Thoracic aorta (tissue), 2 donors: ENCODE results near the gene RTTN. TPM values are rescaled to one million over a fixed set of nuclear protein-coding genes. Genes with fewer than 3 reads are reported as not detected.
A peak's percentile ranks its signal among the peaks of the same experiment; 100 is the strongest.

Experiments
- ATAC-seq: fragments of 150-250 bp; one replicate; pipeline ENCODE4 v1.8.0; 2017; ENCODE audit warnings: low read depth; ENCODE audit not compliant: insufficient number of reproducible peaks, low FRiP score
- DNase-seq: peaks from one replicate; pipeline ENCODE4 v3.0.0-alpha.2; 2020; ENCODE audit warnings: low spot score
- H3K27ac ChIP-seq, 2 donors: fragments of 200-600 bp; sonication (generic); 1 replicate in 1 of 2; 2 replicates in 1 of 2; pipeline ENCODE4 v1.5.1; 2016; ENCODE audit warnings: mild to moderate bottlenecking in 2 of 2, moderate library complexity in 2 of 2
- H3K27me3 ChIP-seq: fragments of 200-600 bp; sonication (generic); replicated peaks from 2 replicates; pipeline ENCODE4 v1.6.0; 2016; ENCODE audit warnings: mild to moderate bottlenecking; ENCODE audit not compliant: insufficient read depth
- H3K36me3 ChIP-seq: fragments of 200-600 bp; sonication (generic); one replicate; pipeline ENCODE4 v1.5.1; 2016
- H3K4me1 ChIP-seq, 2 donors: fragments of 200-600 bp; sonication (generic); 1 replicate in 1 of 2; 2 replicates in 1 of 2; pipeline versions ENCODE4 v1.5.1 to v1.6.0; 2016; ENCODE audit warnings: low read depth in 2 of 2, mild to moderate bottlenecking in 1 of 2; ENCODE audit not compliant: control insufficient read depth in 1 of 2
- H3K4me3 ChIP-seq: fragments of 200-600 bp; sonication (generic); 2 replicates; pipeline ENCODE4 v1.5.1; 2016; ENCODE audit warnings: mild to moderate bottlenecking
- H3K9me3 ChIP-seq: fragments of 200-600 bp; sonication (generic); 2 replicates; pipeline ENCODE4 v1.5.1; 2016
- total RNA-seq, 2 donors: library from RNA; depleted of rRNA; stranded (reverse); fragments of >200 nt; gene quantifications; one replicate each; pipeline versions ENCODE4 v1.1.0 to v1.2.3, GENCODE V29; 2016
- TF ChIP-seq, protein P1 (sequence below): fragments of 200-600 bp; sonication (generic); IDR thresholded peaks from one replicate; pipeline ENCODE4 v1.5.1; 2019; ENCODE audit warnings: antibody characterized with exemption

RTTN gene
- total RNA-seq, 2 donors from 2014 or later: 13.1 to 20.7 TPM

- H3K27me3 ChIP-seq: no peaks in the 10 kb centered on the region
- no peaks in the 10 kb centered on the region for H3K9me3 ChIP-seq
- no peaks in the 10 kb centered on the region for H3K36me3 ChIP-seq
- DNase-seq: no peak
- H3K27ac ChIP-seq: peak overlapping the region; percentile 22 to 55
- no peak overlapping the region for H3K4me3 ChIP-seq
- peaks cover 3 to 23% of the 10 kb centered on the region in 2 donors for H3K4me1 ChIP-seq
- ATAC-seq: no peak
- TF ChIP-seq, protein P1, sequence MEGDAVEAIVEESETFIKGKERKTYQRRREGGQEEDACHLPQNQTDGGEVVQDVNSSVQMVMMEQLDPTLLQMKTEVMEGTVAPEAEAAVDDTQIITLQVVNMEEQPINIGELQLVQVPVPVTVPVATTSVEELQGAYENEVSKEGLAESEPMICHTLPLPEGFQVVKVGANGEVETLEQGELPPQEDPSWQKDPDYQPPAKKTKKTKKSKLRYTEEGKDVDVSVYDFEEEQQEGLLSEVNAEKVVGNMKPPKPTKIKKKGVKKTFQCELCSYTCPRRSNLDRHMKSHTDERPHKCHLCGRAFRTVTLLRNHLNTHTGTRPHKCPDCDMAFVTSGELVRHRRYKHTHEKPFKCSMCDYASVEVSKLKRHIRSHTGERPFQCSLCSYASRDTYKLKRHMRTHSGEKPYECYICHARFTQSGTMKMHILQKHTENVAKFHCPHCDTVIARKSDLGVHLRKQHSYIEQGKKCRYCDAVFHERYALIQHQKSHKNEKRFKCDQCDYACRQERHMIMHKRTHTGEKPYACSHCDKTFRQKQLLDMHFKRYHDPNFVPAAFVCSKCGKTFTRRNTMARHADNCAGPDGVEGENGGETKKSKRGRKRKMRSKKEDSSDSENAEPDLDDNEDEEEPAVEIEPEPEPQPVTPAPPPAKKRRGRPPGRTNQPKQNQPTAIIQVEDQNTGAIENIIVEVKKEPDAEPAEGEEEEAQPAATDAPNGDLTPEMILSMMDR: no peak
Measured at GRCh38 chr18:70135604-70136003, 69.9 kb downstream of the RTTN start.

DNA sequence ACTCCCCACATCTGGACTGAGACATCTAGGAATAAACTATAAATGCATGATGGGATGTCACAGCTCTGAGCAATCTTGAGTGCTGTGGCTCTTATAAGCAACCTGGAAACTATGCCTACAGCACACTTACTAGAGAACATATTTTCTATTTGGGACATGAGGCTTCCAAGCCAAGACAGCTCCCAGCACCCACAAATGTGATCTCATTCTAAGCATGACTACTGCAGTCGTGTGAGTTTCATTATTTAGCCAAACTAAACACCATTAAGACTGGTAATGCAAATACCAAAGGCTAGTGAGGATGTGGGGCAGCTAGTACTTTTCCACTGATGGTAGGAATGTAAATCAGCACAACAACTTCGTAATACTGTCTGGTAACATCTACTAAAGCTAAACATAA is 72.5 kb downstream of the RTTN start:
- no peaks in the 10 kb centered on the region for H3K27me3 ChIP-seq
- H3K9me3 ChIP-seq: no peaks in the 10 kb centered on the region
- peak overlapping the region; percentile 36 for H3K4me3 ChIP-seq
- peaks cover 3 to 23% of the 10 kb centered on the region in 2 donors for H3K4me1 ChIP-seq
- DNase-seq: no peak
- H3K27ac ChIP-seq: peak overlapping the region in 1 of 2 donors; percentile 67
- TF ChIP-seq, protein P1: no peak
- H3K36me3 ChIP-seq: no peaks in the 10 kb centered on the region
- peak; percentile 99 for ATAC-seq

DNA sequence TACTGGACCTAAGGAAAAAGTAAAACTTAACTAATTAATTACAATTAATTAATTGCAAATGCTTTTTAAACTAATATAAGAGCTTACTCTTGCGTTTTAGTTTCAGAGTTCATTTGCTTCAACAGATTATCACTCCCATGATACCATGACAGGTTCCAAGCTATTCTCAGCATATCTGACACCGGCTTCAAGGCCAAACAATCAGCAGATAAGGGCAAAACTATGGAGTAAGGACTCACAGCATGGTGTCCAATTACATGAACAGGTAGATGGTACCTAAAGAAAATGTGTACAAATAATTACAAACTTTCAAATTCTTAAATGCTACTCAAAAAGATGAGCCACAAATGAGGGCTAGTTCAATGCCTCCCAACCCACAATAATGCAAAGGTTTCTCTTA is 77.2 kb downstream of the RTTN start:
- no peak for ATAC-seq
- DNase-seq: no peak
- H3K9me3 ChIP-seq: no peaks in the 10 kb centered on the region
- H3K27me3 ChIP-seq: no peaks in the 10 kb centered on the region
- no peaks in the 10 kb centered on the region for H3K36me3 ChIP-seq
- no peak overlapping the region for H3K4me3 ChIP-seq
- no peak overlapping the region for H3K27ac ChIP-seq
- TF ChIP-seq, protein P1: no peak
- peaks cover under 1 to 7% of the 10 kb centered on the region in 2 donors for H3K4me1 ChIP-seq

- H3K4me3 ChIP-seq: no peak overlapping the region
- H3K4me1 ChIP-seq: peaks cover 0 to under 1% of the 10 kb centered on the region in 2 donors
- no peak overlapping the region for H3K27ac ChIP-seq
- H3K36me3 ChIP-seq: no peaks in the 10 kb centered on the region
- no peaks in the 10 kb centered on the region for H3K27me3 ChIP-seq
- no peaks in the 10 kb centered on the region for H3K9me3 ChIP-seq
- ATAC-seq (no peak), DNase-seq (no peak)
- TF ChIP-seq, protein P1: no peak
Measured at GRCh38 chr18:70127359-70127758, 78.1 kb downstream of the RTTN start.

DNA sequence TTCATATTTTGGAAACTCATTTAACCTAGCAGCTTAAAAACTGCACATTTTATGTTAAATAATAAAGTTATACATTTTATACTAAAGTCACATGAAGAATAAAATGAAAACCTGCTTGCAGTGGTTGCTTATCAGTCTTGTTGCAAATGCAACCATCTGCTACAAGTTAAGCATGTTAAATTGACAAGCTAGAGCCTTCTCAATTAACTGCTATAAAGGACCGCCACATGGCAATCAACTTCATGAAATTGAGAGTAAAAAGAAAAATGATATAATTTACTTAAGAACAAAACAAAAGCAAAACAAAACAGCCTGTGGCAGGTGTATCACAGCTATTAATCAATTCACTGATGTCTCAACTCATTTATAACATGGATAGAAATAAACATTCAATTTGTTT is 78.7 kb downstream of the RTTN start:
- no peaks in the 10 kb centered on the region for H3K9me3 ChIP-seq
- ATAC-seq (no peak), DNase-seq (no peak)
- no peaks in the 10 kb centered on the region for H3K4me1 ChIP-seq
- H3K27me3 ChIP-seq: no peaks in the 10 kb centered on the region
- TF ChIP-seq, protein P1: no peak
- no peak overlapping the region for H3K27ac ChIP-seq
- H3K36me3 ChIP-seq: no peaks in the 10 kb centered on the region
- no peak overlapping the region for H3K4me3 ChIP-seq
